Caco-2 (cell line): ENCODE measurements around the gene SCARB2. TPM values are rescaled to one million over a fixed set of nuclear protein-coding genes. Genes with fewer than 3 reads are reported as not detected.

Experiments used
- BruUV-seq: library from RNA; stranded (reverse); fragments of 400-500 nt; replicated peaks from 2 replicates; lab custom pipeline; 2021; lab: Mats Ljungman, UMichigan
- CTCF ChIA-PET: fragments of 300-600 bp; sonication (Branson Sonifier 250); formaldehyde crosslinking; loops from one replicate; lab custom pipeline; 2022; ENCODE audit warnings: antibody characterized with exemption; lab: Charles Lee
- POLR2A ChIA-PET: fragments of 300-600 bp; sonication (Branson Sonifier 250); formaldehyde crosslinking; loops from one replicate; lab custom pipeline; 2022; ENCODE audit warnings: antibody characterized with exemption; lab: Charles Lee
- DNase-seq, 2 experiments: peaks; one replicate each; pipeline versions ENCODE4 v3.0.0 to v3.0.0-alpha.2; 2020 to 2022
- H3K27me3 ChIP-seq: replicated peaks from 2 replicates; pipeline ENCODE4 v1.6.0; 2011; ENCODE audit warnings: low read length; ENCODE audit not compliant: control insufficient read depth, insufficient read depth
- H3K36me3 ChIP-seq: 2 replicates; pipeline ENCODE4 v1.5.1; 2011; ENCODE audit warnings: low read length; ENCODE audit not compliant: control insufficient read depth, insufficient read depth
- H3K4me1 ChIP-seq: fragments of 250-450 bp; sonication (Bioruptor Pico); 2 replicates; pipeline ENCODE4 v1.5.1; 2020; ENCODE audit warnings: mild to moderate bottlenecking
- H3K4me3 ChIP-seq: 2 replicates; pipeline ENCODE4 v1.5.1; 2011; ENCODE audit warnings: low read depth, mild to moderate bottlenecking, control low read depth, low read length
- H3K9me3 ChIP-seq: fragments of 250-450 bp; sonication (Bioruptor Pico); 2 replicates; pipeline ENCODE4 v1.5.1; 2020; ENCODE audit warnings: mild to moderate bottlenecking, moderate library complexity
- H3K27ac Mint-ChIP-seq: one replicate; pipeline ENCODE4 v1.8.0; 2022; ENCODE audit warnings: mixed read lengths; ENCODE audit not compliant: unreplicated experiment
- H3K27me3 Mint-ChIP-seq: one replicate; pipeline ENCODE4 v1.8.0; 2022; ENCODE audit warnings: mixed read lengths; ENCODE audit not compliant: insufficient read depth, unreplicated experiment
- H3K36me3 Mint-ChIP-seq: one replicate; pipeline ENCODE4 v1.8.0; 2022; ENCODE audit warnings: mild to moderate bottlenecking, mixed read lengths; ENCODE audit not compliant: insufficient read depth, unreplicated experiment
- H3K4me1 Mint-ChIP-seq: one replicate; pipeline ENCODE4 v1.8.0; 2022; ENCODE audit warnings: low read depth, mixed read lengths; ENCODE audit not compliant: unreplicated experiment
- H3K4me3 Mint-ChIP-seq: one replicate; pipeline ENCODE4 v1.8.0; 2022; ENCODE audit warnings: mild to moderate bottlenecking, moderate library complexity, mixed read lengths; ENCODE audit not compliant: unreplicated experiment
- H3K9me3 Mint-ChIP-seq: one replicate; pipeline ENCODE4 v1.8.0; 2022; ENCODE audit warnings: mixed read lengths; ENCODE audit not compliant: unreplicated experiment
- intact Hi-C: fragments of 100-400 bp; cut with micrococcal nuclease; formaldehyde crosslinking; loops from one replicate; pipeline ENCODE4 v1.10.0; 2022; ENCODE audit not compliant: unreplicated experiment
- total RNA-seq: library from RNA; stranded (reverse); gene quantifications from 2 replicates; pipeline ENCODE4 v1.2.3, GENCODE V29; 2022
- TF ChIP-seq, protein P1 (sequence below), 2 experiments: fragments of 200-600 bp in 1 of 2; IDR thresholded peaks; 1 replicate in 1 of 2; 2 replicates in 1 of 2; pipeline versions ENCODE4 v1.5.1 to v1.8.0; 2011 to 2022; ENCODE audit warnings: antibody characterized with exemption in 1 of 2, control low read depth in 1 of 2, inconsistent platforms in 1 of 2, low read depth in 1 of 2, low read length in 1 of 2, mild to moderate bottlenecking in 1 of 2, moderate library complexity in 1 of 2; ENCODE audit not compliant: insufficient read depth in 1 of 2, severe bottlenecking in 1 of 2, unreplicated experiment in 1 of 2

Gene SCARB2
- total RNA-seq, 1 experiment from 2014 or later: 150 TPM

DNA sequence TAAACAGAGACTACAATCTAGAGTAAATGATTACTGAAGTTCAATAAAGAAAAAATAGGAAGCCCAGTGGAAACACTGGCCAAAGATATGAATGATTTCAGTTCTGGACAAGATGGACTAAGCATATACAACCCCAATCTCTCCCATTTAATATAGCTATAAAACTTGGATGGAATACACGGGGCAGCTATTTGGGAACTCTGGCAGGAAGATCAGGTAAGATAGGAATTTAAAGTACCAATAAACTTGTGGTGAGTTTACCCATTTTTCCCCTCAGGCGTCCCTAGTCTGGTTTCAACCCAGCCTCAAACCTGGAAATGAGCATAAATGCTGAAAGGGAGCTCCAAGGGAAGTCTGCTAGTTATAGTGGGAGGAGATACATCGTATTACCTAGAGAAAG lies 85.9 kb downstream of the SCARB2 start:
- no peak overlapping the region for H3K27ac Mint-ChIP-seq
- no peaks in the 10 kb centered on the region for H3K4me1 ChIP-seq
- DNase-seq: no peak
- no peaks in the 10 kb centered on the region for H3K9me3 Mint-ChIP-seq
- no TSS peak for BruUV-seq
- TF ChIP-seq, protein P1, sequence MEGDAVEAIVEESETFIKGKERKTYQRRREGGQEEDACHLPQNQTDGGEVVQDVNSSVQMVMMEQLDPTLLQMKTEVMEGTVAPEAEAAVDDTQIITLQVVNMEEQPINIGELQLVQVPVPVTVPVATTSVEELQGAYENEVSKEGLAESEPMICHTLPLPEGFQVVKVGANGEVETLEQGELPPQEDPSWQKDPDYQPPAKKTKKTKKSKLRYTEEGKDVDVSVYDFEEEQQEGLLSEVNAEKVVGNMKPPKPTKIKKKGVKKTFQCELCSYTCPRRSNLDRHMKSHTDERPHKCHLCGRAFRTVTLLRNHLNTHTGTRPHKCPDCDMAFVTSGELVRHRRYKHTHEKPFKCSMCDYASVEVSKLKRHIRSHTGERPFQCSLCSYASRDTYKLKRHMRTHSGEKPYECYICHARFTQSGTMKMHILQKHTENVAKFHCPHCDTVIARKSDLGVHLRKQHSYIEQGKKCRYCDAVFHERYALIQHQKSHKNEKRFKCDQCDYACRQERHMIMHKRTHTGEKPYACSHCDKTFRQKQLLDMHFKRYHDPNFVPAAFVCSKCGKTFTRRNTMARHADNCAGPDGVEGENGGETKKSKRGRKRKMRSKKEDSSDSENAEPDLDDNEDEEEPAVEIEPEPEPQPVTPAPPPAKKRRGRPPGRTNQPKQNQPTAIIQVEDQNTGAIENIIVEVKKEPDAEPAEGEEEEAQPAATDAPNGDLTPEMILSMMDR (IDR thresholded peaks at IDR 0.05; ENCODE audit: insufficient read depth in 1 of 2, low read depth in 1 of 2, low read length in 1 of 2, severe bottlenecking in 1 of 2, unreplicated experiment in 1 of 2): no peak
- no peaks in the 10 kb centered on the region for H3K9me3 ChIP-seq
- H3K27me3 Mint-ChIP-seq: no peaks in the 10 kb centered on the region
- POLR2A ChIA-PET: no interaction called here
- H3K27me3 ChIP-seq: no peaks in the 10 kb centered on the region
- peaks cover 60% of the 10 kb centered on the region for H3K36me3 Mint-ChIP-seq
- no peak overlapping the region for H3K4me3 ChIP-seq
- no peaks in the 10 kb centered on the region for H3K4me1 Mint-ChIP-seq
- CTCF ChIA-PET: no interaction called here
- no peak overlapping the region for H3K4me3 Mint-ChIP-seq
- H3K36me3 ChIP-seq: no peaks in the 10 kb centered on the region
- intact Hi-C loops: no loop called here

DNA sequence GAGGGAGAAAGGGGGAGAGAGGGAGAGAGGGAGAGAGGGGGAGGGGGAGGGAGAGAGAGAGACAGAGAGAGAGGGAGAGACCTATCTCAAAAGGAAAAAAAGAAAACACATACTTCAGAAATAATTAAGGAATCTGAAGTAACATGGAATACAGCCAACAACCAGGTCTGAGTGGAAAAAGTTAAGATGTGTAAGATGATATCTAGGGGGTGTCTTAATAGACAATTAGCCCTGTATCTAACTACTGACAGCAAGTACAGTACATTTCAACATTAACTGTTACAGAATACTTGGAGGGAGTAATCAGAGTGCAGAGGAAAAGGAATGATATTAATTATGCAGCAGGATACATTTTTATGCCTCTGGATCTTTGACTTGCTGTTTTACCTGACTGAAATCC lies 87.8 kb downstream of the SCARB2 start:
- BruUV-seq: no TSS peak
- Histone ChIP-seq H3K27me3 (no peaks in the 10 kb centered on the region), H3K9me3 (no peaks in the 10 kb centered on the region), H3K4me1 (no peaks in the 10 kb centered on the region), H3K4me3 (no peak overlapping the region), H3K36me3 (no peaks in the 10 kb centered on the region)
- no peak for DNase-seq
- Mint-ChIP-seq H3K4me3 (no peak overlapping the region), H3K27me3 (no peaks in the 10 kb centered on the region), H3K36me3 (peaks cover 61% of the 10 kb centered on the region), H3K27ac (no peak overlapping the region), H3K4me1 (no peaks in the 10 kb centered on the region), H3K9me3 (no peaks in the 10 kb centered on the region)
- TF ChIP-seq, protein P1 (IDR thresholded peaks at IDR 0.05; ENCODE audit: insufficient read depth in 1 of 2, low read depth in 1 of 2, low read length in 1 of 2, severe bottlenecking in 1 of 2, unreplicated experiment in 1 of 2): no peak
- CTCF ChIA-PET: no interaction called here
- intact Hi-C loops: no loop called here
- POLR2A ChIA-PET: no interaction called here

DNA sequence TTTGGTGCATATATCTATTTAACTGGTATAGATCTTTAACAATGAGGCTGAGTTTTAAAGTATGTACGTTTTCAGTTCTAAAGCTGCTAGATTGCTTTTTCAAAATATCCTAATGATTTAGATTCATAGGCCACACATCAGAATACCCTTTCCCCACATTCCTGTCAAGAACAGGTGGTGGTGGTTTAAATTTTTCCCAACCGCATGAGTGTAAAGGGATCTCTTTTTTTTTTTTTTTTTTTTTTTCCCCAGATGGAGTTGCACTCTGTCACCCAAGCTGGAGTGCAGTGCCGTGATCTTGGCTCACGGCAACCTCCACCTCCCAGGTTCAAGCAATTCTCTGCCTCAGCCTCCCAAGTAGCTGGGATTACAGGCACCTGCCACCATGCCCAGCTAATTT lies 93.4 kb downstream of the SCARB2 start:
- no peak overlapping the region for H3K4me3 Mint-ChIP-seq
- Histone ChIP-seq H3K27me3 (no peaks in the 10 kb centered on the region), H3K4me1 (no peaks in the 10 kb centered on the region), H3K9me3 (no peaks in the 10 kb centered on the region), H3K4me3 (no peak overlapping the region), H3K36me3 (no peaks in the 10 kb centered on the region)
- no peak for DNase-seq
- TF ChIP-seq, protein P1 (IDR thresholded peaks at IDR 0.05; ENCODE audit: insufficient read depth in 1 of 2, low read depth in 1 of 2, low read length in 1 of 2, severe bottlenecking in 1 of 2, unreplicated experiment in 1 of 2): no peak
- no peaks in the 10 kb centered on the region for H3K9me3 Mint-ChIP-seq
- intact Hi-C loops: no loop called here
- H3K36me3 Mint-ChIP-seq: peaks cover 67% of the 10 kb centered on the region
- H3K4me1 Mint-ChIP-seq: no peaks in the 10 kb centered on the region
- no TSS peak for BruUV-seq
- no peak overlapping the region for H3K27ac Mint-ChIP-seq
- no peaks in the 10 kb centered on the region for H3K27me3 Mint-ChIP-seq
- ChIA-PET CTCF (no interaction called here), POLR2A (no interaction called here)
